Measurements from ENCODE around the gene DNAH1.

GRCh38 chr3:52345521-52346109, 29.5 kb downstream of the DNAH1 start:
- TF ChIP-seq CTCF (conservative IDR thresholded peaks at IDR 0.05; ENCODE audit: low read depth, low read length) (no peak), SMC3 (IDR thresholded peaks at IDR 0.05; ENCODE audit: low read depth, low read length) (no peak), CEBPB (IDR thresholded peaks at IDR 0.05; ENCODE audit: low read depth, low read length) (no peak), POLR2A (IDR thresholded peaks at IDR 0.05; ENCODE audit: low read depth, low read length) (no peak), RAD21 (IDR thresholded peaks at IDR 0.05; ENCODE audit: low read length) (no peak), MXI1 (IDR thresholded peaks at IDR 0.05; ENCODE audit: borderline replicate concordance, low read depth, low read length) (no peak), RCOR1 (IDR thresholded peaks at IDR 0.05; ENCODE audit: insufficient replicate concordance, low read length) (no peak), RFX5 (IDR thresholded peaks at IDR 0.05; ENCODE audit: low read depth, low read length) (no peak)
